SK-N-SH (cell line): Measurements from ENCODE around the gene CPB1.

Source experiments
- CTCF ChIP-seq: fragments of 200-600 bp; sonication (generic); IDR thresholded peaks from 2 replicates; pipeline ENCODE4 v1.6.1; 2017; ENCODE audit warnings: antibody characterized with exemption, mild to moderate bottlenecking, moderate library complexity
- RAD21 ChIP-seq: IDR thresholded peaks from 2 replicates; pipeline ENCODE4 v1.6.1; 2012; ENCODE audit warnings: mild to moderate bottlenecking, low read length
- RXRA ChIP-seq: IDR thresholded peaks from 2 replicates; pipeline ENCODE4 v1.4.0; 2012; ENCODE audit warnings: low read depth, mild to moderate bottlenecking, borderline replicate concordance

- no peak for TF ChIP-seq CTCF
- TF ChIP-seq RAD21: no peak
- no peak for TF ChIP-seq RXRA
Measured at GRCh38 chr3:148809835-148810234, 17.8 kb upstream of the CPB1 start.
